Right lung (tissue), 5 donors: ENCODE results near the gene TGFBRAP1. TPM values are rescaled to one million over a fixed set of nuclear protein-coding genes. Genes with fewer than 3 reads are reported as not detected.

ENCODE experiments used
- DNase-seq, 2 donors: peaks; one replicate each; pipeline ENCODE4 v3.0.0-alpha.2; 2013
- polyA plus RNA-seq, 5 donors: library from polyadenylated mRNA; unstranded; fragments of 120-200 nt; gene quantifications; one replicate each; pipeline versions ENCODE4 v1.2.1 to v1.2.3, GENCODE V29; 2013; ENCODE audit warnings: inconsistent platforms in 1 of 5, low replicate concordance in 1 of 5; ENCODE audit not compliant: insufficient read length in 5 of 5, insufficient read depth in 1 of 5

Gene TGFBRAP1
- polyA plus RNA-seq, 5 donors: 13.1 to 16.9 (median 13.3) TPM

- DNase-seq: no peak
Measured at GRCh38 chr2:105320651-105321215, 8.8 kb downstream of the TGFBRAP1 start.

DNA sequence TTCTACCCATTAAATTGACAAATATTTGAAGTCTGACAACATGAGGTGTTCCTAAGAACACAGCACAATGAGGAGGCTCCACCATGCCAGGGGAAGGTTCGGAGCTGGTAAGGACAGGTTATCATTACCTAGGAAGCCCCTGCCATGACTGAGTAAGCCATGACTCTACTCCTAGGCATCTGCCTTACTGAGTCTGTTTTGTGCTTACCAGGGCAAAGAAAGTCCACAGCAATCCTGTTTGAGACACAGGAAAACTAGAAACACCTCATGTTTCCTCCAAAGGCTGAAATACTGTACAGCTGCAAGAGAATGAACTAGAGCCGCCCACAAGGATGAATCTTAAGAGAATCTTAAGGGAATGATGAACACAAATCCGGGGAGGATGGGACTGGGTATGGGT lies 11.6 kb downstream of the TGFBRAP1 start:
- no peak for DNase-seq

- DNase-seq: no peak
Measured at GRCh38 chr2:105315314-105315713, 14.2 kb downstream of the TGFBRAP1 start.

- no peak for DNase-seq
Measured at GRCh38 chr2:105313877-105314276, 15.7 kb downstream of the TGFBRAP1 start.

DNA sequence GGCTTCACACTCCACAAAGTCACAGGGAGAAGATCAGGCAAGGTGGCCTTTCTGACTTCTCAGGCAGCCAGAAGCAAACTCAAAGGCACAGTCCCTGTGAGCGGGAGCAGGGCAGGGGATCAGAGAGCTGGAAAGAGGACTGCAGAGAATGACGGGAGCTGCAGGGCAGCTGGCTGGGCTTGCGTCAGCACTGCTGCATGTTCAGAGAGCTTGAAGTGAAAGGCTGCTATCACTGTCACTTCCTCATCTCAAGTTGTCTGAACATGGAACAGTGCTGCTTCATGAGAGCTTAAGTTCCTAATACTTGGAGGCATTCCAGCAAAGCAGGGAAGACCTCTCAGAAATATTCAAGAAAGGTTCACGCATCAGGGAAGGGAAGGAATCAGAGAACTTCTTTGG lies 20.4 kb downstream of the TGFBRAP1 start:
- no peak for DNase-seq

DNA sequence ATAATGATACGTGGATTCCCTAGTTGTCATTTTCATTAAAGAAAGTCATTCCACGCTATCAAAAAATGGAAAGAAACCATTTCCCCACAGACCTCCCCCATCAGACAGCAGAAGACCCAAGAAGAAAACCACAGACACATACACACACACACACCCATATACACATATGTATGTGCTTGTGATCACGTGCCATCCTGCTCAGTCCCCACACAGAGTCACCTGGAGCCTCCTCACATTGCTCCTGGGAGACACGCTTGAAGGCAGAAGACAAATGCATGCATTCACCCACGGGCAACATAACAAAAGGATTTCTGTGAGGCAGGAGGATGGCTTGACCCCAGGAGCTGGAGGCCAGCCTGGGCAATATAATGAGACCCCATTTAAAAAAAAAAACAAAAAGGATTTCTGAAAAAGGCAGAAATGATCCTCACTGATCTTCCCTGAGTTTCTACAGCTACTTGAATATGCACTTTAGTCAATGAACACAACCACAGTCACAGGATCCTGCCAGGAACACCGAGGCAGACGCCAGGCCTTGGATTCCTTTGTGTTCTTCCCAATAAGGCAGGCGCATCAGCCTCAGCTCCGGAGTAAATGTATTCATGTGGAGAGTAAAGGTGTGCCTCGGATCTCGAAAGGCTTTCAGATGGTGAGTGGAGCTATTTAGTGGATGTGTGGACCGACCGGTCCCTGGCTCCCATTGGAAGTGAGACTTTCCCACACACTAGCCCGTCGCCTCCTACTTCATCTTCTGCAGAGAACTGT lies 21.0 kb downstream of the TGFBRAP1 start:
- no peak for DNase-seq

GRCh38 chr2:105307962-105308361 lies 21.6 kb downstream of the TGFBRAP1 start:
- DNase-seq: no peak

DNA sequence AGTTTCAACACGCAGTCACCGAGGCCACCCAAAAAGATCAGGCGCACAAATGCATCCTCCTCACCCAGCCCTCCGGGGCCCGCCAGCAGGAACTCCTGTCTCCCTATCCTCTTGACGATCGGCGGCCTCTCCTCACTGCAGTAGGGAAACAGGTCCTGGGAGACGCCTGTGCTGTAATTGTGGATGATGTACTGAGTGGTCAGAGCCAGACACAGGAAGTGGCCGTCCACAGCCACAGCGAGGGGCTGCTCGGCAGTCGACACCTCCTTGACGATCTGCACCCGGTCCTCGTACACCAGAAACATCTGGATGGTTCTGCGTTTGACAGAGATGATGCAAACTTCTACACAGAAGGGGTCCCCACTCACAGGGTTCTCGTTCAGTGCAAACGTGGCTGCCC lies 22.0 kb downstream of the TGFBRAP1 start:
- DNase-seq: no peak

- no peak for DNase-seq
Measured at GRCh38 chr2:105307146-105307545, 22.4 kb downstream of the TGFBRAP1 start.

DNA sequence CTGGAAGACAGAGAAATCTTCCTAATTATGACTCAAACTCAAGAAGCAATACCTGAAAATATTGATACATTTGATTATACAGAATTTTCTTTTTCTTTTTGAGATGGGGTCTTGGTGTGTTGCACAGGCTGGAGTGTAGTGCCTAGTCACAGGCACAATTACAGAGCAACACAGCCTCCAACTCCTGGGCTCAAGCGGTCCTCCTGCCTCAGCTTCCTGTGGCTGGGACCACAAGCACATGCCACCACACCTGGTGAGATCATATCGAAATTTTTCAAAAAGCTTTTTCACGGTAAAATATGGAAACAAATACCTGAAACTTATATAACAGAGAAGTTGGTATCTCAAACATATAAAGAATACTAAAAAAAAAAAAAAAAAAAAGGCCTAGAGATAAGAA lies 27.9 kb downstream of the TGFBRAP1 start:
- DNase-seq: no peak

GRCh38 chr2:105299290-105299689 lies 30.2 kb downstream of the TGFBRAP1 start:
- no peak for DNase-seq

- DNase-seq: no peak
Measured at GRCh38 chr2:105298017-105298416, 31.5 kb downstream of the TGFBRAP1 start.

DNA sequence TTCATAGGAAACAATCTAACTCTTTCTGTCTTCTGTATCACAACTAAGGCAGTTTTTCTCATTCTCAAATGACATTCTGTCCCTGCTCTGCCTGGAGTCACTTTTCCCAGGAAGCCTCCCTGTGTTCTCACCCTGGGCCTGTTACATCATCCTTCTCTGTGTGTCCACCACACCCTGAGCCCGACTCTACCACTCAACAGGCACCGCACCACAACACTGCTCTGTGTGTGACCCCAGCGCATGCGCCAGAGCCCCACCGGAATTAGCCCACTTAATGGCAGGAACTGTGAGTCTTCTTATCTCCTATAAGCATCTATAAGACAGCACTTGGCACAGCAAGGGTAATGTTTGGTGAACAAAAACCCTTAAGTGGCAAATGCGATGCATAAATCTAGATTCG lies 32.3 kb downstream of the TGFBRAP1 start:
- no peak for DNase-seq

DNA sequence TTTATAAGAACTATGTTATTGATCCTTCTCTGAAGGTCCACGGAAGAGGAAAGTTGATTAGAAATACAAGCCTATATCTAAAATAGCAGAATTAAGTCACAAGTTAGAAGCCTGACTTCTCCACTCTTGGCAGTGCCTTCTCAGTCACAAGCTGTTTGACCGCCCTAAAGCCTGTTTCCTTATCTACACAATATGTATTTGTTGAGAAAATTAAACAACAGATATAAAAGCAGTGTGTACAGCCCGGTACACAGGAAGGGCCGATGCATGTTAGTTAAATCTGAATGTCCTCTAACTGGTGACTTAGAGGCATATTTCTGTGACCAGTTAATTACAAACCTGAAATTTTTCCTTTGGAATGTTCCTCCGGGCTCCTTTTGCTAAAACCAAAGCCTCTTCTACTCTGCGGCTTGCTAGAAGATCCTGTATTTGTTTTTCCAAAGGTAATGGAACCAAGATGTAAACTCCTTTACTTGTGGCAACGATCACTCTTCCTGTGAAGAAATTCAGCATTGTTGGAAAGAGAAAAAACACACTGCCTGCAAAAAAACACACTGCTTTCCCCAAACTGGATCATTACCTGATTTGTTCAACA lies 33.4 kb downstream of the TGFBRAP1 start:
- DNase-seq: no peak

- peak in 1 of 2 donors; percentile 36 for DNase-seq
Measured at GRCh38 chr2:105294844-105295481, 34.6 kb downstream of the TGFBRAP1 start.

- no peak for DNase-seq
Measured at GRCh38 chr2:105294046-105294445, 35.5 kb downstream of the TGFBRAP1 start.

DNA sequence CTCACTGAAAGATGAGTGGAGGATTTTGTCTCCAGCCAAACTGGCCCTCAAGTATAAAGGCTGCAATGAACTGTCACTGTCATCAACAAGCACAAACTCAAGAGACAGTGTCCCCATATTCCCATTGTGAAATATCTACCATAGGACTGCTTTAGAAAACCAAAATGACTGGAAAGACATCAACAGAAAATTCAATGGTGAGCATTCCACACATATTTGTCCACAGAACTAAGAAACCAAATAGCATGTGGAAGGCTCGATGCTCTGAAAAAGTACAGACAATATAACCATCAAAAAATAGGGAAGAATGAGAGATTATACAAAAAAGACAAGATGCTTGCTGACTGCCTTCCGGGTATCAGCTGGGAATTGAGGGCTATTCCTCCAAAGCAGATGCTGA lies 37.6 kb downstream of the TGFBRAP1 start:
- no peak for DNase-seq

DNA sequence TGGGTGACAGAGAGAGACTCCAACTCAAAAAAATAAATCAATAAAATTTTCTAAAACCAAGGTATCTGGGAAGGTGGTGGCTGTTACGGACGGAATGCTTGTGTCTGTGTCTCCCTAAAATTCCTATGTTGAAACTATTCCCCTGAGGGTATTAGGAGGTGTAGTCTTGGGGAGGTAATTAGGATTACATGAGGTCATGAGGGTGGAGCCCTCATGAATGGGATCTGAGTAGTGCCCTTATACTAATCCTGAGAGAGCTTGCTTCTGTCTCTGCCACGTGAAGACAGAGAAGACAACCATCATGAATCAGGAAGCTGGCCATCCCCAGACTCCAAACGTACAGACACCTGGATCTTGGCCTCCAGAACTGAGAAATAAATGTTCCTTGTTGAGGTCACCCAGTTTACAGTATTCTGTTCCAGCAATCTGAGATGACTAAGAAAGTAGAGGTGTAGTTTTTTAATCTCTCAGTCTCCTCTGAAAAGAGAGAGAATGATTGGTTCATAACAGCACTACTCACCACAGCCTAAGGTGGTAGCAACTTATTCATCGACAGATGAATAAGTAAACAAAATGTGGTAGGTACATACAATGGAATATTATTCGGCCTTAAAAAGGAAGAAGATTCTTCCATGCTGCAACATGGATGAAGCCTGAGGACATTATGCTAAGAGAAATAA lies 38.4 kb downstream of the TGFBRAP1 start:
- DNase-seq: no peak

- no peak for DNase-seq
Measured at GRCh38 chr2:105288133-105288532, 41.4 kb downstream of the TGFBRAP1 start.

DNA sequence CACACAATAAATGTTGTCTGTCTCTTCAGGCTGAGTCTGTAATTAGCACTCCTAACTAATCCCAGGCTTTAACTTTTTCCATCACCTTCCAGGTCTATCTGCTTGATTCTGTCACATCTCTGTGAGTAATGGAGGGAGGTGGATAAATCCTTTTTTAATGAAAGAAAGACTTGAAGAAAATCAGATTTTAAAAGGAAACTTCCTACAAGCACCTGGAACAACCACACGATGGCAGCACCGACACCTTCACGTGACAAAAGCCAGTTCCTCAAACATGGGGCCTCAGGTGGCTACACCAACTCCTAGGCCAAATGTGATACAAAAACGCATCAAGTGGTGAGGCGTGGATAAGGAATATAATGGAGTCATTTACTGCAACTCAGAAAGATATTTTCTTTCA lies 41.8 kb downstream of the TGFBRAP1 start:
- DNase-seq: no peak

DNA sequence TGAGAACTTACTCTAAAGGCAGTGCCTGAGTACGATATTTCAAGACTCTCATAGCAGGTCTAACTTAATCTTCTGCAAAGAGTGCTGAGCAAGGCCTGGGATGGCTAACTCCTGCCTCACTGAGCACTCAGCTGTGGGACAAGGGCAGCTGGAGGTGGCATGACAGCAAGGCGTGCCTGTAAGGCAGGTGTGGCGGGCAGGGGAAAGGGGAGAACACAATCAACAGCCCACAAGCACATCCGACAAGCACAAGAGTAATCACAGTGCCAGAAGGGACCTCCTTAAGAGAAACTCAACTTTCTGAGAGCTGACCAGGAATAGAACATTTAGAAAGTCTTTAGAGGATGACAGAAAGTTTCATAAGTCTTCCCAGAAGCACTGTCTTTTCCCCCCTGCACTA lies 46.0 kb downstream of the TGFBRAP1 start:
- DNase-seq: no peak

DNA sequence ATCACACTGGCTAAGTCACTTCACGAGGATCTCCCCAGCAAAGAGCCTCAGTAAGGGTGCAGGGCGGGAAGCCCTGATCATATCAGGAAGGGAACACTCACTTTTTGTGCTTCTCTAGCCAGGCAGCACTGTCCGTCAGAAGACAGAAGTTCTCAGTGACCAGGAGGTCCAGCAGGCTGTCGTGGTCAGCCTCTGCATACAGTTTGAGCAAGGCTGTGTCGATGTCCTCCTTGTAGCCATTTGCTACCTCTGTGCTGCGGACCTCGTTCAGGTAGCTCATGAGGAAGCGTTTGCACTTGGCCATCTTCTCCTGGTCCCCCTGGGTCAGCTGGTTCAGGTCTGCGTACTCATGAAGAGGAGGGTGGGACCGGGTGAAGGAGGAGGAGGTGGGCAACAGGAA lies 49.3 kb downstream of the TGFBRAP1 start:
- no peak for DNase-seq
